Uterus (tissue), 4 donors: Measurements from ENCODE around the gene CD300A. TPM values are rescaled to one million over a fixed set of nuclear protein-coding genes. Genes with fewer than 3 reads are reported as not detected.
A peak's percentile ranks its signal among the peaks of the same experiment; 100 is the strongest.

Source experiments
- DNase-seq, 2 donors: peaks; one replicate each; pipeline ENCODE4 v3.0.0-alpha.2; 2019 to 2020
- H3K27ac ChIP-seq, 2 donors: fragments of 200-600 bp; sonication (generic); 1 replicate in 1 of 2; 2 replicates in 1 of 2; pipeline ENCODE4 v1.5.1; 2016 to 2018
- H3K27me3 ChIP-seq, 2 donors: fragments of 200-600 bp; sonication (generic); one replicate each; pipeline ENCODE4 v1.5.1; 2018 to 2019; ENCODE audit warnings: control low read depth in 1 of 2
- H3K36me3 ChIP-seq, 2 donors: fragments of 200-600 bp; sonication (generic); one replicate each; pipeline ENCODE4 v1.5.1; 2019; ENCODE audit warnings: control low read depth in 1 of 2
- H3K4me1 ChIP-seq, 2 donors: fragments of 200-600 bp; sonication (generic); one replicate each; pipeline ENCODE4 v1.5.1; 2018 to 2019; ENCODE audit warnings: control low read depth in 1 of 2
- H3K4me3 ChIP-seq, 2 donors: fragments of 200-600 bp; sonication (generic); 1 replicate in 1 of 2; 2 replicates in 1 of 2; pipeline ENCODE4 v1.5.1; 2018 to 2019; ENCODE audit warnings: mild to moderate bottlenecking in 1 of 2
- H3K9me3 ChIP-seq, 2 donors: fragments of 200-600 bp; sonication (generic); one replicate each; pipeline ENCODE4 v1.5.1; 2019; ENCODE audit warnings: control low read depth in 1 of 2
- CTCF ChIP-seq, 4 experiments: fragments of 200-600 bp in 2 of 4; fragments of 450-650 bp in 2 of 4; sonication (generic) in 2 of 4; IDR thresholded peaks; one replicate each; pipeline ENCODE4 v1.5.1; 2016 to 2019; ENCODE audit warnings: antibody characterized with exemption in 4 of 4, mild to moderate bottlenecking in 2 of 4, moderate library complexity in 1 of 4
- POLR2A ChIP-seq, 2 donors: fragments of 450-650 bp; IDR thresholded peaks; one replicate each; pipeline ENCODE4 v1.6.1; 2016; ENCODE audit warnings: antibody characterized with exemption in 2 of 2, mild to moderate bottlenecking in 1 of 2, moderate library complexity in 1 of 2
- intact Hi-C: fragments of 100-400 bp; cut with DNase I; formaldehyde crosslinking; loops from one replicate; pipeline ENCODE4 v1.15.1; 2023; ENCODE audit warnings: low total_unique reads
- total RNA-seq, 4 donors: library from RNA; depleted of rRNA in 3 of 4; stranded (reverse); fragments of >200 nt in 3 of 4; gene quantifications; one replicate each; pipeline versions ENCODE4 v1.1.0 to v1.2.4, GENCODE V29; 2014 to 2023
- donor health status: DM: yes; HTN: yes; CAD: no.

CD300A gene
- total RNA-seq, 4 donors from 2014 or later, result 3.2 to 10.9 (median 4.0) TPM; not detected in 1

DNA sequence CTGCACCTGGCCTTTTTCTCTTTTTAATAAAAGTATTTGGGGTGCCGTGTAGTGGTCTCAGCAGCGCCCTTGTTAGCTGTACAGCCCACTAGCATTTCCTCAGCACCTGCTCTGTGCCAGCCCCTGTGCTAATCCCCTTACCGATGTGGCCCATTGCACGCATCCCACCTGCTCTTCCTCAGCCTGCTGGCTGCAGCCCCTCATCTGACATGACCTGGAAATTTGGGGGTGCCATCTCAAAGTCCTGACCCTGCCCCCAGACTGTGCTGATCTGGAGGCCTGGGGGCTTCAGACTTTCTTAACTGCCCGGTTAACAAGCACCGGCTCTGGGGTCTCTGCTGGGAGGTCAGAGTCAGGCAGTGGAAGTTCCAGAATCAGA, 24.2 kb upstream of the CD300A start:
- Histone ChIP-seq H3K36me3 (no peaks in the 10 kb centered on the region), H3K27ac (peak overlapping the region; percentile 49 to 76), H3K4me3 (no peak overlapping the region), H3K9me3 (peaks cover 0 to 7% of the 10 kb centered on the region in 2 donors), H3K4me1 (peaks cover 0 to 8% of the 10 kb centered on the region in 2 donors), H3K27me3 (no peaks in the 10 kb centered on the region)
- intact Hi-C loops, result no loop called here
- DNase-seq, result no peak
- TF ChIP-seq CTCF (IDR thresholded peaks at IDR 0.05) (no peak), POLR2A (IDR thresholded peaks at IDR 0.05) (no peak)

GRCh38 chr17:74442670-74443515, 23.5 kb upstream of the CD300A start:
- intact Hi-C loops, result no loop called here
- peak; percentile 80 to 82 for DNase-seq
- Histone ChIP-seq H3K36me3 (no peaks in the 10 kb centered on the region), H3K4me1 (peaks cover 0 to 8% of the 10 kb centered on the region in 2 donors), H3K27ac (peak overlapping the region; percentile 49 to 76), H3K9me3 (peaks cover 0 to under 1% of the 10 kb centered on the region in 2 donors), H3K4me3 (no peak overlapping the region), H3K27me3 (no peaks in the 10 kb centered on the region)
- TF ChIP-seq POLR2A (IDR thresholded peaks at IDR 0.05) (no peak), CTCF (IDR thresholded peaks at IDR 0.05) (no peak)

DNA sequence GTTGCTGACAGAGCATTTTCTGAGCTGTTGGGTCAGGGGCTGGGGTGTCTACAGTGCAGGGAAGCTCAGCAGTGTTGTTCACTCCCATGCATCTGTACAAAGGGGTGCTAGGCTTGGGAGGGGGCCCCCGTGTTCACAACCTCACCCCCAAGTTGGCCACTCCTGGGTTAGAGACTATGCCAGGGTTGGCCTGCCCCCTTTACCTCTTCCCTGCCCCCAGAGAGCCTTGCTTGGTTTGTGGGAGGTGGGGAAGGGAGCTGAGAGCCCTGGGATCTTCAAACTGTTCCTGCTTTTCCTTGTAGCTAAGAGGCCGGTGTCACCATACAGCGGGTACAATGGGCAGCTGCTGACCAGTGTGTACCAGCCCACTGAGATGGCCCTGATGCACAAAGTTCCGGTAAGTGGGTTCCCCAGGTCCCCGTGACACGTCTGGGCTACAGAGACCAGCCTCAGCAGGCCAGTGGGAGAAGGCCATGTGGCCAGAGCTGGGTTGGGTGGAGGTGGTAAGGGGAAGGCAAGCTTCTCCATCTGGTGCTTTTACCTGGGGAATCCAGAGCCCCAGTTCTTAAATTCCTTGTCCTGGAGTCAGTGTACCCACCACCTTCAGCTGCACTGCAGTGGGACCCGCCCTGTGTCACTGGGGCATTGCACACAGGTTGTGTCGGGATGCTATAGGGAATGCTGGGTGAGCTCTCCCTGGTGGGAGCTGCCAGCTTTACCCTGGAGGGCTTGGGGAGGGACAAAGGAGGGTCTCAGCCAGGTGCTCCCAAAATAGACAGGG, 22.7 kb upstream of the CD300A start:
- Histone ChIP-seq H3K36me3 (no peaks in the 10 kb centered on the region), H3K27ac (peak overlapping the region; percentile 49 to 76), H3K4me3 (no peak overlapping the region), H3K27me3 (no peaks in the 10 kb centered on the region), H3K4me1 (peaks cover 0 to 8% of the 10 kb centered on the region in 2 donors), H3K9me3 (no peaks in the 10 kb centered on the region)
- DNase-seq, result no peak
- TF ChIP-seq POLR2A (IDR thresholded peaks at IDR 0.05), result no peak
- no peak for TF ChIP-seq CTCF (IDR thresholded peaks at IDR 0.05)
- intact Hi-C loops, result no loop called here

GRCh38 chr17:74444406-74444805, 22.0 kb upstream of the CD300A start:
- DNase-seq, result peak; percentile 46 to 57
- no peaks in the 10 kb centered on the region for H3K27me3 ChIP-seq
- intact Hi-C loops, result no loop called here
- peak overlapping the region; percentile 36 to 76 for H3K27ac ChIP-seq
- TF ChIP-seq CTCF (IDR thresholded peaks at IDR 0.05) (no peak), POLR2A (IDR thresholded peaks at IDR 0.05) (no peak)
- H3K36me3 ChIP-seq, result no peaks in the 10 kb centered on the region
- peaks cover 0 to 8% of the 10 kb centered on the region in 2 donors for H3K4me1 ChIP-seq
- H3K4me3 ChIP-seq, result no peak overlapping the region
- H3K9me3 ChIP-seq, result no peaks in the 10 kb centered on the region

DNA sequence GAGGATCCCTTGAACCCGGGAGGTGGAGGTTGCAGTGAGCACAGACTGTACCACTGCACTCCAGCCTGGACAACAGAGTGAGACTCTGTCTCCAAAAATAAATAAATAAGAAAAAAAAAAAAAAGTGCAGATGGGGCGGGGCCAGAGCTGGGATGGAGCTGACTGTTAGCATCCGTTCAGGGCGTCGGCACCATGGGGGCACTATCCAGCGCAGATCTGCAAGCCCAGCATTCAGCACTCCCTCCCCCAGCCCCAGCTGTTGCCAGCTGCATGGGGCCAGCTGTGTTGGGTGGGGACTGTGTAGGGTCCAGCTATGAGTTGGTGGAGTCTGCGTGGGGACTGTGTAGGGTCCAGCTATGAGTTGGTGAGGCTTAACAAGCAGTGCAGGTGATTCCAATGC, 21.3 kb upstream of the CD300A start:
- H3K27me3 ChIP-seq, result no peaks in the 10 kb centered on the region
- H3K4me1 ChIP-seq, result peaks cover 0 to 8% of the 10 kb centered on the region in 2 donors
- TF ChIP-seq CTCF (IDR thresholded peaks at IDR 0.05) (no peak), POLR2A (IDR thresholded peaks at IDR 0.05) (no peak)
- H3K4me3 ChIP-seq, result no peak overlapping the region
- H3K9me3 ChIP-seq, result no peaks in the 10 kb centered on the region
- no peaks in the 10 kb centered on the region for H3K36me3 ChIP-seq
- peak overlapping the region; percentile 15 to 76 for H3K27ac ChIP-seq
- intact Hi-C loops, result no loop called here
- DNase-seq, result no peak
